Natural killer cell (primary cell): ENCODE measurements around the gene TMEM39B. TPM values are rescaled to one million over a fixed set of nuclear protein-coding genes. Genes with fewer than 3 reads are reported as not detected.

Source experiments
- ATAC-seq, 3 donors: fragments of 150-1000 bp in 2 of 3; fragments of 200-7000 bp in 1 of 3; cut with Tn5 transposase; 1 replicate in 1 of 3; 2 replicates in 2 of 3; pipeline ENCODE4 v1.10.0; 2021; ENCODE audit warnings: mild to moderate bottlenecking in 2 of 3, moderate library complexity in 2 of 3
- DNase-seq, 2 donors: peaks; one replicate each; pipeline versions ENCODE4 v3.0.0 to v3.0.0-alpha.2; 2013 to 2021; ENCODE audit warnings: mixed read lengths in 1 of 2
- H3K27ac ChIP-seq: one replicate; pipeline ENCODE4 v1.5.1; 2013; ENCODE audit warnings: mild to moderate bottlenecking, low read length
- H3K27me3 ChIP-seq: one replicate; pipeline ENCODE4 v1.6.1; 2013; ENCODE audit warnings: low read length; ENCODE audit not compliant: control insufficient read depth, insufficient read depth
- H3K36me3 ChIP-seq: one replicate; pipeline ENCODE4 v1.6.1; 2013; ENCODE audit warnings: low read length; ENCODE audit not compliant: control insufficient read depth, insufficient read depth
- H3K4me1 ChIP-seq: one replicate; pipeline ENCODE4 v1.6.1; 2013; ENCODE audit warnings: low read length; ENCODE audit not compliant: control insufficient read depth, insufficient read depth
- H3K4me3 ChIP-seq: one replicate; pipeline ENCODE4 v1.5.1; 2013; ENCODE audit warnings: low read length
- H3K9me3 ChIP-seq: one replicate; pipeline ENCODE4 v1.6.1; 2013; ENCODE audit warnings: low read length; ENCODE audit not compliant: control insufficient read depth, insufficient read depth
- H3K27ac Mint-ChIP-seq, 2 donors: one replicate each; pipeline ENCODE4 v1.8.0; 2022; ENCODE audit warnings: mild to moderate bottlenecking in 2 of 2, mixed read lengths in 2 of 2, moderate library complexity in 1 of 2
- H3K27me3 Mint-ChIP-seq, 2 donors: one replicate each; pipeline ENCODE4 v1.8.0; 2022; ENCODE audit warnings: low read depth in 2 of 2, mixed read lengths in 2 of 2
- H3K36me3 Mint-ChIP-seq: one replicate; pipeline ENCODE4 v1.8.0; 2022; ENCODE audit warnings: mixed read lengths
- H3K4me1 Mint-ChIP-seq, 2 donors: one replicate each; pipeline ENCODE4 v1.8.0; 2022; ENCODE audit warnings: mixed read lengths in 2 of 2
- H3K4me3 Mint-ChIP-seq: one replicate; pipeline ENCODE4 v1.8.0; 2022; ENCODE audit warnings: mild to moderate bottlenecking, moderate library complexity, mixed read lengths
- H3K9me3 Mint-ChIP-seq, 2 donors: one replicate each; pipeline ENCODE4 v1.8.0; 2022; ENCODE audit warnings: mixed read lengths in 2 of 2
- WGBS: methylation state at CpG from one replicate; pipeline ENCODE4 v1.1.7; 2013; ENCODE audit warnings: missing lambda C conversion rate; ENCODE audit not compliant: insufficient coverage; 5-methylcytosine and 5-hydroxymethylcytosine counted together
- intact Hi-C: fragments of 100-400 bp; cut with micrococcal nuclease; formaldehyde crosslinking; loops from one replicate; pipeline ENCODE4 v1.14.2; 2022
- total RNA-seq, 4 donors: library from RNA; stranded (reverse); fragments of 120-200 nt in 1 of 4; gene quantifications; one replicate each; pipeline versions ENCODE4 v1.2.3 to v1.2.4, GENCODE V29; 2013 to 2022
- TF ChIP-seq, protein P1 (sequence below): fragments of 200-600 bp; IDR thresholded peaks from one replicate; pipeline ENCODE4 v1.8.0; 2022; ENCODE audit warnings: antibody characterized with exemption

The TMEM39B gene
- total RNA-seq, 3 donors from 2014 or later (not counting 1 experiment from before 2014, with no cell fraction given): 13.3 to 17.1 (median 15.8) TPM

DNA sequence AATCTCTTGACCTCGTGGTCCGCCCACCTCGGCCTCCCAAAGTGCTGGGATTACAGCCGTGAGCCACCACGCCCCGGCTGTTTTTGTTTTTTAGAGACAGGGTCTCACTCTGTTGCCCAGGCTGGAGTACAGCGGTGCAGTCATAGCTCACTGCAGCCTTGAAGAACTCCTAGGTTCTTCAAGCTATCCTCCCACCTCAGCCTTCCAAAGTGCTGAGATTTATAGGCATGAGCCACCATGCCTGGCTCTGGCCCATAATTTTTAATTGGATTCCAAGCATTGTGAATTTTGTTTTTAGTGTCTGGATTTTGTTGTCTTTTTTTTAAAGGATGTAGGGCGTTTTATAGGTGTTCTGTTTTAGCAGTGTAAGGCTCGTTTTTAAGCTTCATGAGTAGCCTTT lies 78.1 kb downstream of the TMEM39B start:
- TF ChIP-seq, protein P1, sequence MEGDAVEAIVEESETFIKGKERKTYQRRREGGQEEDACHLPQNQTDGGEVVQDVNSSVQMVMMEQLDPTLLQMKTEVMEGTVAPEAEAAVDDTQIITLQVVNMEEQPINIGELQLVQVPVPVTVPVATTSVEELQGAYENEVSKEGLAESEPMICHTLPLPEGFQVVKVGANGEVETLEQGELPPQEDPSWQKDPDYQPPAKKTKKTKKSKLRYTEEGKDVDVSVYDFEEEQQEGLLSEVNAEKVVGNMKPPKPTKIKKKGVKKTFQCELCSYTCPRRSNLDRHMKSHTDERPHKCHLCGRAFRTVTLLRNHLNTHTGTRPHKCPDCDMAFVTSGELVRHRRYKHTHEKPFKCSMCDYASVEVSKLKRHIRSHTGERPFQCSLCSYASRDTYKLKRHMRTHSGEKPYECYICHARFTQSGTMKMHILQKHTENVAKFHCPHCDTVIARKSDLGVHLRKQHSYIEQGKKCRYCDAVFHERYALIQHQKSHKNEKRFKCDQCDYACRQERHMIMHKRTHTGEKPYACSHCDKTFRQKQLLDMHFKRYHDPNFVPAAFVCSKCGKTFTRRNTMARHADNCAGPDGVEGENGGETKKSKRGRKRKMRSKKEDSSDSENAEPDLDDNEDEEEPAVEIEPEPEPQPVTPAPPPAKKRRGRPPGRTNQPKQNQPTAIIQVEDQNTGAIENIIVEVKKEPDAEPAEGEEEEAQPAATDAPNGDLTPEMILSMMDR: no peak
- Histone ChIP-seq H3K27ac (no peak overlapping the region), H3K27me3 (no peaks in the 10 kb centered on the region), H3K9me3 (peaks cover 12% of the 10 kb centered on the region), H3K4me1 (no peaks in the 10 kb centered on the region), H3K4me3 (no peak overlapping the region), H3K36me3 (peaks cover 8% of the 10 kb centered on the region)
- ATAC-seq (no peak), DNase-seq (no peak)
- H3K4me1 Mint-ChIP-seq: peaks cover 16 to 21% of the 10 kb centered on the region in 2 donors
- WGBS: 97% methylated on average over 8 of the region's 9 CpGs
- no peak overlapping the region for H3K27ac Mint-ChIP-seq
- H3K4me3 Mint-ChIP-seq: no peak overlapping the region
- peaks cover 3% of the 10 kb centered on the region in 2 donors for H3K9me3 Mint-ChIP-seq
- H3K36me3 Mint-ChIP-seq: peaks cover 9% of the 10 kb centered on the region
- H3K27me3 Mint-ChIP-seq: no peaks in the 10 kb centered on the region
- intact Hi-C loops: no loop called here

GRCh38 chr1:32151319-32151787 lies 78.6 kb downstream of the TMEM39B start:
- Histone ChIP-seq H3K36me3 (peaks cover 11% of the 10 kb centered on the region), H3K4me1 (no peaks in the 10 kb centered on the region), H3K27ac (no peak overlapping the region), H3K9me3 (peaks cover 12% of the 10 kb centered on the region), H3K4me3 (no peak overlapping the region), H3K27me3 (no peaks in the 10 kb centered on the region)
- Mint-ChIP-seq H3K27me3 (no peaks in the 10 kb centered on the region), H3K36me3 (peaks cover 14% of the 10 kb centered on the region), H3K4me1 (peaks cover 12 to 21% of the 10 kb centered on the region in 2 donors), H3K4me3 (no peak overlapping the region), H3K27ac (peak overlapping the region in 1 of 2 donors; percentile 19), H3K9me3 (peaks cover 3% of the 10 kb centered on the region in 2 donors)
- ATAC-seq: no peak
- TF ChIP-seq, protein P1: no peak
- DNase-seq: no peak
- intact Hi-C loops: no loop called here
- 86% methylated on average over 4 of the region's 5 CpGs for WGBS

Other genes with a start within 250 kb of the TMEM39B start
- 100 to 1,000 TPM; 435 to 527 (median 443) TPM for gene PTP4A2, start 134.6 kb upstream of the TMEM39B start, total RNA-seq
- 100 to 1,000 TPM; 107 to 112 (median 109) TPM for gene KHDRBS1, start 59.1 kb upstream of the TMEM39B start, total RNA-seq
- 10 to 100 TPM; 48.6 to 59.0 (median 52.8) TPM for gene KPNA6, start 35.1 kb downstream of the TMEM39B start, total RNA-seq
- 10 to 100 TPM; 26.0 to 36.0 (median 33.3) TPM for gene TXLNA, start 106.7 kb downstream of the TMEM39B start, total RNA-seq
- gene CCDC28B, start 127.7 kb downstream of the TMEM39B start, total RNA-seq: 10 to 100 TPM; 19.3 to 30.6 (median 19.8) TPM
- gene IQCC, start 132.7 kb downstream of the TMEM39B start, total RNA-seq: 1 to 10 TPM; 1.8 to 3.5 (median 3.3) TPM
- gene DCDC2B, start 136.2 kb downstream of the TMEM39B start, total RNA-seq: not detected
- gene TMEM234, start 149.4 kb downstream of the TMEM39B start, total RNA-seq: 10 to 100 TPM; 22.2 to 27.1 (median 24.7) TPM
- gene EIF3I, start 149.5 kb downstream of the TMEM39B start, total RNA-seq: 100 to 1,000 TPM; 107 to 126 (median 110) TPM
- 1 to 10 TPM in 1 of 3 donors, under 1 TPM in 2; 0.54 to 1.3 (median 0.80) TPM for gene FAM167B, start 174.3 kb downstream of the TMEM39B start, total RNA-seq
- 100 to 1,000 TPM; 180 to 227 (median 215) TPM for gene LCK, start 178.3 kb downstream of the TMEM39B start, total RNA-seq
- 100 to 1,000 TPM; 110 to 133 (median 125) TPM for gene HDAC1, start 219.1 kb downstream of the TMEM39B start, total RNA-seq